Lower leg skin (tissue), 4 donors: ENCODE results near the gene SYNPO2. TPM values are rescaled to one million over a fixed set of nuclear protein-coding genes. Genes with fewer than 3 reads are reported as not detected.

Experiments used
- DNase-seq, 2 donors: peaks; one replicate each; pipeline ENCODE4 v3.0.0-alpha.2; 2019; ENCODE audit warnings: low spot score in 2 of 2
- H3K4me3 ChIP-seq: fragments of 200-600 bp; sonication (generic); 2 replicates; pipeline ENCODE4 v1.5.1; 2017; ENCODE audit warnings: mild to moderate bottlenecking, low read depth; ENCODE audit not compliant: poor library complexity, severe bottlenecking
- CTCF ChIP-seq, 3 donors: fragments of 450-650 bp; IDR thresholded peaks; one replicate each; pipeline ENCODE4 v1.5.1; 2016; ENCODE audit warnings: antibody characterized with exemption in 3 of 3, mild to moderate bottlenecking in 3 of 3, moderate library complexity in 2 of 3
- POLR2A ChIP-seq, 2 donors: fragments of 450-650 bp; IDR thresholded peaks; one replicate each; pipeline ENCODE4 v1.6.1; 2016 to 2017; ENCODE audit warnings: antibody characterized with exemption in 2 of 2, mild to moderate bottlenecking in 1 of 2, moderate library complexity in 1 of 2
- WGBS, 2 donors: methylation state at CpG; one replicate each; pipeline ENCODE4 v1.1.5; 2018; 5-methylcytosine and 5-hydroxymethylcytosine counted together
- intact Hi-C: fragments of 100-400 bp; cut with DNase I; formaldehyde crosslinking; loops from one replicate; pipeline ENCODE4 v1.15.0; 2023; ENCODE audit warnings: low total_unique reads
- total RNA-seq, 4 donors: library from RNA; depleted of rRNA; stranded (reverse); fragments of >200 nt; gene quantifications; one replicate each; pipeline ENCODE4 v1.1.0, GENCODE V29; 2016

SYNPO2 gene
- total RNA-seq, 4 donors from 2014 or later, result 13.3 to 38.5 (median 16.1) TPM

GRCh38 chr4:118883861-118884260 lies 4.8 kb upstream of the SYNPO2 start:
- intact Hi-C loops, result no loop called here
- DNase-seq, result no peak
- TF ChIP-seq CTCF (IDR thresholded peaks at IDR 0.05) (no peak), POLR2A (IDR thresholded peaks at IDR 0.05) (no peak)
- no peak overlapping the region for H3K4me3 ChIP-seq
- WGBS, 2 donors, result 50% methylated on average over 1 of the region's 1 CpG

GRCh38 chr4:118884716-118885115 lies 3.9 kb upstream of the SYNPO2 start:
- intact Hi-C loops, result no loop called here
- WGBS, 2 donors, result 92 to 95% methylated on average over 3 of the region's 3 CpGs
- TF ChIP-seq POLR2A (IDR thresholded peaks at IDR 0.05) (no peak), CTCF (IDR thresholded peaks at IDR 0.05) (no peak)
- DNase-seq, result no peak
- no peak overlapping the region for H3K4me3 ChIP-seq

- no peak for TF ChIP-seq CTCF (IDR thresholded peaks at IDR 0.05)
- no peak for TF ChIP-seq POLR2A (IDR thresholded peaks at IDR 0.05)
- intact Hi-C loops, result no loop called here
- H3K4me3 ChIP-seq, result peak overlapping the region; percentile 5
- no peak for DNase-seq
- 23 to 27% methylated on average over 4 of the region's 4 CpGs for WGBS, 2 donors
These were observed 648 bp downstream of the SYNPO2 start for GRCh38 chr4:118889312-118889691.

- 80 to 89% methylated on average over 3 of the region's 3 CpGs for WGBS, 2 donors
- TF ChIP-seq POLR2A (IDR thresholded peaks at IDR 0.05) (no peak), CTCF (IDR thresholded peaks at IDR 0.05) (no peak)
- intact Hi-C loops, result loop anchor here (10.0 kb wide), 1 partner anchor 149 kb away; no protein-coding TSS in a partner anchor
- H3K4me3 ChIP-seq, result no peak overlapping the region
- DNase-seq, result no peak
These were observed 5.4 kb downstream of the SYNPO2 start for GRCh38 chr4:118894034-118894433.

- 78 to 84% methylated on average over 2 of the region's 2 CpGs for WGBS, 2 donors
- no peak overlapping the region for H3K4me3 ChIP-seq
- TF ChIP-seq POLR2A (IDR thresholded peaks at IDR 0.05) (no peak), CTCF (IDR thresholded peaks at IDR 0.05) (no peak)
- DNase-seq, result no peak
- intact Hi-C loops, result loop anchor here (10.0 kb wide), 1 partner anchor 153 kb away; no protein-coding TSS in a partner anchor
These were observed 9.6 kb downstream of the SYNPO2 start for GRCh38 chr4:118898221-118898620.

GRCh38 chr4:118898684-118899138 lies 10.1 kb downstream of the SYNPO2 start:
- intact Hi-C loops, result loop anchor here (10.0 kb wide), 1 partner anchor 154 kb away; no protein-coding TSS in a partner anchor
- no peak for DNase-seq
- TF ChIP-seq CTCF (IDR thresholded peaks at IDR 0.05) (no peak), POLR2A (IDR thresholded peaks at IDR 0.05) (no peak)
- WGBS, 2 donors, result 72 to 86% methylated on average over 6 of the region's 6 CpGs
- no peak overlapping the region for H3K4me3 ChIP-seq
